NCI-H2107 treated with DMSO at 0.1 percent for 48 hours (cell line): ENCODE measurements around the gene OR2L13.
"Not testable (repeated sequence)": the region's sequence is repeated elsewhere in the genome, so short reads cannot be mapped to it uniquely, and the experiment has no call there.

ENCODE experiments used
- DNase-seq: peaks from one replicate; lab custom pipeline; 2025; ENCODE audit not compliant: unreplicated experiment; lab: John Stamatoyannopoulos, UW

The OR2L13 gene

DNA sequence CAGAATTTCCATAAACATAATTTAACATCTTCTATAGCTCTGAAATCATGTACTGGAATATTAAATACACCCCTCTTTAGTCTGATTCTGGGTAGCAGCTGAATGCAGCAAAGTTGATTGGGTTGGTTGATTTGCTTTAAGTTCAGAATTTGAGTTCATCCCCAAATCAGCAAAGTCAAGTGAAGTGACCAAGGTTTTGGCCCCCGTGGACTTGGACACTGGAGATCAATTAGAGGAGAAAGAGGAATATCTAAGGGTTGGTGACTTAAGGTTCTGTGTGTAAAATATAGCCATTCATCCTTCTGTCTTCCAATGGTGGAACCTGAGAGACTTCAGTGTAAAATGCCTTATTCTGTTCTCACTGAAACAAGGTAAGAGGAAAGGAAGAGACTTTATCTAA lies at the start of gene OR2L13:
Gene OR2L13, plus strand, starts transcription at position 301 of the 400 bp plus-strand sequence. CDS start 4,192 bp downstream, outside the sequence.
- no peak for DNase-seq

DNA sequence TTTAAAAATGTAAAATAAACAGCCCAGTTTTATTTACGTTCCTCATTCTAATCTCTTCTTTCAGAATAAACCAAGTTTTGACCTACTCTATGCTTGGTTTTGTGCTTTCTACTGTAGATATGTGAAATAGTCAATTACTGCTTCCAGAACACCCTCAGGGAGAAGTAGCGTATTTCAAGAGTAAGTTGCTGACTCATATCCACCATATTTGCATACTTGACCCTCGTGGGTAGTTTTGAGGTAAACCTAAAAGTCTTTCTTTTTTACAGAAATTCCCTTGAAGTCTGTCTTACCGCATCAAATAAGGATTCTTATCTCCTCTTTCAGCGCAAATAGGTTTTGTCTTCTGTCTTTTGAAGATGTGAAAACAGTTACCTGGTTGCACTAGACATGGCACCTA lies 49.8 kb upstream of the OR2L13 start:
- no peak for DNase-seq

GRCh38 chr1:248046536-248046935 lies 48.4 kb upstream of the OR2L13 start, which contains the start of gene OR2L3:
TSS of gene OR2L3 (plus strand) at chr1:248046836. CDS start at chr1:248060682, 13,846 bp downstream.
- no peak for DNase-seq

- no peak for DNase-seq
Measured at GRCh38 chr1:248047008-248047407, 48.0 kb upstream of the OR2L13 start.

GRCh38 chr1:248054671-248055070 lies 40.3 kb upstream of the OR2L13 start:
- DNase-seq = no peak

DNA sequence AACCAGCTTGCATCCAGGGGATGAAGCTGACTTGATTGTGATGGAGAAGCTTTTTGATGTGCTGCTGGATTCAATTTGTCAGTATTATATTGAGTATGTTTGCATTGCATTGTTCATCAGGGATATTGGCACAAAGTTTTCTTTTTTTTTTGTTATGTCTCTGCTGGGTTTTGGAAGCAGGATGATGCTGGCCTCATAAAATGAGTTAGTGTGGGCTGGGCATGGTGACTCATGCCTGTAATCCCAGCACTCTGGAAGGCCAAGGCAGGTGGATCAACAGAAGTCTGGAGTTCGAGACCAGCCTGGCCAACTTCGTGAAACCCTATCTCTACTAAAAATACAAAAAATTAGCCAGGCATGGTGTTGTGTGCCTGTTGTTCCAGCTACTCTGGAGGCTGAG lies 39.7 kb upstream of the OR2L13 start:
- DNase-seq = no peak

DNA sequence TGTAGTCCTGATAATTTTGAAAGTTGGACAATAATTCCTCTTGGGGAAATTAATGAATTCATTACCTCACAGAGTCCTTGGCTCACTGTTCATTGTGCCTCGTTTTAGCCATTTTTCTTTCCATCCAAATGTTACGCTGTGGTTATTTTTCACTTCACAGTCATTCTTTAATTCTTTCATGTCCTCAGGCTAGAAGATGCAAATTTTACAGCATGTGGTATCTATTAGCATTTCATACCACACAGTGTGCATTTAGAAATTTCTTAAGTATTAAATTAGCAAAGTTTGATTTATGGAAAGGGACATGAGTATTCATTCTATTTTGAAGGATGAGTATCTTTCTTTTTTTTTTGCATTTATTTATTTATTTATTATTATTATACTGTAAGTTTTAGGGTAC lies 29.9 kb upstream of the OR2L13 start:
- DNase-seq = no peak

- no peak for DNase-seq
Measured at GRCh38 chr1:248065604-248066003, 29.4 kb upstream of the OR2L13 start.

GRCh38 chr1:248083864-248084263 lies 11.1 kb upstream of the OR2L13 start:
- not testable (repeated sequence) for DNase-seq

DNA sequence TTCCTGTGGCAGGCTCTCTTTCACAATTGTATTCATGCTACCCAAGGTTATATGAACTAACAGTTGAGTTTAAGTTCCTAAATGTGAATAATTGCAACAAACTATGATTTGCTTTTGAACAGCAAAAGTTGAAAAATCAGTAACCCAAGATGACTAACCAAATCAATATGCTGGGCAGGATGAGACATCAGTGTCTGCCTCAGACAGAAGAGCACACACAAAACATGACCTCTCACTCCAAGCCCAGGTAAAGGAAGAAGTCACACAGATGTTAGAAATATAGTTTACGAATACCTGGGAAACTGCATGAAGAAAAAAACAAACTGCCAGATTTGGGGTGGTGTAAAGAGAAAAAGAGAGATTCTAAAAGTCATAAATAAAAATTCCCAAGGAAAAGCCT lies 3.5 kb downstream of the OR2L13 start:
- no peak for DNase-seq

- no peak for DNase-seq
Measured at GRCh38 chr1:248102847-248103246, 7.9 kb downstream of the OR2L13 start.

DNA sequence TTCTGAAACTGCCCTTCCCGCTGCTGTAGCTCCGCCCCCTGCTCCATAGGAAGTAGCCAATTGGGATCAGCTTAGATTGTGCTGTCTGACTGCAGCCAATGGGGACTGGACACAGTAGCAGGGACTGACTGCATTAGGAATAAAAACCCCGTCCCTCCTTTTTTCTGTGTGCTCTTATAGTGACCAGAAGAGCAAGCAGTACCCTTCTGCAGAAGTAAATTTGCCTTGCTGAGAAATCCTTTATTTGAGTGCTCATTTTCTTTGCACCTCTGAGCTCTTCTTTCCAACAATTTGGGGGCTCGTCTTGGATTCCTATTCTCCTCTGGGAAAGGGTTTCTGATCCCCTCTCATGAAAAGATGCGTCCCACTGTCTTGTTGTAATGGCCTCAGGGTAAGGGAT lies 16.2 kb downstream of the OR2L13 start:
- no peak for DNase-seq

DNA sequence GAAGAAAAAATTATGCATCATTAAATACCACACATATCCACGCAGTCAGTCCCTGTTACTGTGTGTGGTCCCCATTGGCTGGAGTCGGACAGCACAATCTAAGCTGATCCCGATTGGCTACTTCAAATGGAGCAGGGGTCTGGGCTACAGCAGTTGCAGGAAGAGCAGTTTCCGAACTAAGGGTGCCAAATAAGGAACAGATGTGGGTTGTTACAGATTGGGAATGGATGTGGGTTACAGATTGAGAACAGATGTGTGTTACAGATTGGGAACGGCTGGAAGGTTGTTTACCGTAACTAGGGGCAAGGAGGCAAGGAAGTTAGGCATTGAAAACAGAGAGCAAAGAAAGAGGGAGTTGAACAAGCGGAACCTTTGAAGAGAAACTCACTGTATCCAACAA lies 19.9 kb downstream of the OR2L13 start:
- no peak for DNase-seq

- DNase-seq = no peak
Measured at GRCh38 chr1:248127653-248128052, 32.7 kb downstream of the OR2L13 start.

GRCh38 chr1:248136811-248137210 lies 41.8 kb downstream of the OR2L13 start:
- no peak for DNase-seq

- DNase-seq = no peak
Measured at GRCh38 chr1:248140846-248141245, 45.9 kb downstream of the OR2L13 start.

DNA sequence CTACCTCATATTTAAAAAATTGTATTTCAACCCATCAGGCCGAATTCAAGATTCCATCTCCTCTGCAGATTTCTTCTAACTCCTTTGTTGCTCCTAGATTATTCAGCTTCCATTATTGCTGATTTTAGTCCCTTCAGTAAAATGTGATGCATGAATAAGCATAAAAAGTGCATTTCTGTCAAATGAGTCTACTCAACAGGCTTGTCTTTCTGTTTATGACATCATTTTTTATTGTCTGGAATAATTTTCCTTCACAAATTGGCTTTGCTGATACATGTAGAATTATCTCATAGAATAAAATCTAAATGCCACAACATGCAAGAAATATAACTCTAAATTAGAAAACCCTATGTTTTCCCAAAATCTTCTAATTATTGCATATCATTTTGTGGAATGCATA lies 48.3 kb downstream of the OR2L13 start:
- DNase-seq = no peak

DNA sequence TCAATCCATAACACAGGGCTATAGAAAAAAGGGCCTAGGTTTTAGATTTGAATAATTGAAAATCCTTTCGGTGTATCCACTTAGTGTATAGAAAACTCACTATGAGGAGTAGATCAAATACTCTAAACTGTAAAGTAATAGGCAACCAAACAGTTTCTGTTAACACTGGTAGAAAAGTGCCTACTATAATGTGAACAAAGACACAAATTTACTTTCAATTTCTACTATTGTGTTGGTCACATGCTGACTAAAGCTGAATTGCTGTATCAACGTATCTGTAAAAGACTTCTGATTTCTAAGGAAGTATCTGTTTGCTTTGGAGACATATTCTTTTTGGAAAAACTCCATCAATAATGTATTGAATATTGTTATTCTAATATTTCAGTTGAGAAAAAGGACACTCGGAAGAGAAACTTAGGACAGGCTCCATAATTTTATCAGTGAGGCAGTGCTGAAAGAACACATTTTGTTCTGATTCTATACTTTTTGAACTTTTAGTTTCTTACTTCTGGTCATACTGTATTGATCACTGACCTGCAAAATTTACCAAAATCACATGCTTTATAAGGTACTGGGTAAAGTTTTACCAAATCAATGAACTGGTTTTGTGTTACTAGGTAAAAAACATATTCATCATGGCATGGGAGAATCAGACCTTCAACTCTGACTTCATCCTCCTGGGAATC lies 49.7 kb downstream of the OR2L13 start, which contains the start of gene OR2M5:
Gene OR2M5, plus strand, starts transcription at position 636 of the 686 bp plus-strand sequence. Its CDS starts 0 bp downstream, at position 636.
- DNase-seq = no peak
